Natural killer cell (primary cell): ENCODE measurements around the gene EIPR1. TPM values are rescaled to one million over a fixed set of nuclear protein-coding genes. Genes with fewer than 3 reads are reported as not detected.

Source experiments
- ATAC-seq, 3 donors: fragments of 150-1000 bp in 2 of 3; fragments of 200-7000 bp in 1 of 3; cut with Tn5 transposase; 1 replicate in 1 of 3; 2 replicates in 2 of 3; pipeline ENCODE4 v1.10.0; 2021; ENCODE audit warnings: mild to moderate bottlenecking in 2 of 3, moderate library complexity in 2 of 3
- DNase-seq, 2 donors: peaks; one replicate each; pipeline versions ENCODE4 v3.0.0 to v3.0.0-alpha.2; 2013 to 2021; ENCODE audit warnings: mixed read lengths in 1 of 2
- H3K27ac ChIP-seq: one replicate; pipeline ENCODE4 v1.5.1; 2013; ENCODE audit warnings: mild to moderate bottlenecking, low read length
- H3K27me3 ChIP-seq: one replicate; pipeline ENCODE4 v1.6.1; 2013; ENCODE audit warnings: low read length; ENCODE audit not compliant: control insufficient read depth, insufficient read depth
- H3K36me3 ChIP-seq: one replicate; pipeline ENCODE4 v1.6.1; 2013; ENCODE audit warnings: low read length; ENCODE audit not compliant: control insufficient read depth, insufficient read depth
- H3K4me1 ChIP-seq: one replicate; pipeline ENCODE4 v1.6.1; 2013; ENCODE audit warnings: low read length; ENCODE audit not compliant: control insufficient read depth, insufficient read depth
- H3K4me3 ChIP-seq: one replicate; pipeline ENCODE4 v1.5.1; 2013; ENCODE audit warnings: low read length
- H3K9me3 ChIP-seq: one replicate; pipeline ENCODE4 v1.6.1; 2013; ENCODE audit warnings: low read length; ENCODE audit not compliant: control insufficient read depth, insufficient read depth
- H3K27ac Mint-ChIP-seq, 2 donors: one replicate each; pipeline ENCODE4 v1.8.0; 2022; ENCODE audit warnings: mild to moderate bottlenecking in 2 of 2, mixed read lengths in 2 of 2, moderate library complexity in 1 of 2
- H3K27me3 Mint-ChIP-seq, 2 donors: one replicate each; pipeline ENCODE4 v1.8.0; 2022; ENCODE audit warnings: low read depth in 2 of 2, mixed read lengths in 2 of 2
- H3K36me3 Mint-ChIP-seq: one replicate; pipeline ENCODE4 v1.8.0; 2022; ENCODE audit warnings: mixed read lengths
- H3K4me1 Mint-ChIP-seq, 2 donors: one replicate each; pipeline ENCODE4 v1.8.0; 2022; ENCODE audit warnings: mixed read lengths in 2 of 2
- H3K4me3 Mint-ChIP-seq: one replicate; pipeline ENCODE4 v1.8.0; 2022; ENCODE audit warnings: mild to moderate bottlenecking, moderate library complexity, mixed read lengths
- H3K9me3 Mint-ChIP-seq, 2 donors: one replicate each; pipeline ENCODE4 v1.8.0; 2022; ENCODE audit warnings: mixed read lengths in 2 of 2
- WGBS: methylation state at CpG from one replicate; pipeline ENCODE4 v1.1.7; 2013; ENCODE audit warnings: missing lambda C conversion rate; ENCODE audit not compliant: insufficient coverage; 5-methylcytosine and 5-hydroxymethylcytosine counted together
- intact Hi-C: fragments of 100-400 bp; cut with micrococcal nuclease; formaldehyde crosslinking; loops from one replicate; pipeline ENCODE4 v1.14.2; 2022
- total RNA-seq, 4 donors: library from RNA; stranded (reverse); fragments of 120-200 nt in 1 of 4; gene quantifications; one replicate each; pipeline versions ENCODE4 v1.2.3 to v1.2.4, GENCODE V29; 2013 to 2022
- TF ChIP-seq, protein P1 (sequence below): fragments of 200-600 bp; IDR thresholded peaks from one replicate; pipeline ENCODE4 v1.8.0; 2022; ENCODE audit warnings: antibody characterized with exemption

Gene EIPR1
- total RNA-seq, 3 donors from 2014 or later (not counting 1 experiment from before 2014, with no cell fraction given), result 26.8 to 28.8 (median 27.9) TPM

DNA sequence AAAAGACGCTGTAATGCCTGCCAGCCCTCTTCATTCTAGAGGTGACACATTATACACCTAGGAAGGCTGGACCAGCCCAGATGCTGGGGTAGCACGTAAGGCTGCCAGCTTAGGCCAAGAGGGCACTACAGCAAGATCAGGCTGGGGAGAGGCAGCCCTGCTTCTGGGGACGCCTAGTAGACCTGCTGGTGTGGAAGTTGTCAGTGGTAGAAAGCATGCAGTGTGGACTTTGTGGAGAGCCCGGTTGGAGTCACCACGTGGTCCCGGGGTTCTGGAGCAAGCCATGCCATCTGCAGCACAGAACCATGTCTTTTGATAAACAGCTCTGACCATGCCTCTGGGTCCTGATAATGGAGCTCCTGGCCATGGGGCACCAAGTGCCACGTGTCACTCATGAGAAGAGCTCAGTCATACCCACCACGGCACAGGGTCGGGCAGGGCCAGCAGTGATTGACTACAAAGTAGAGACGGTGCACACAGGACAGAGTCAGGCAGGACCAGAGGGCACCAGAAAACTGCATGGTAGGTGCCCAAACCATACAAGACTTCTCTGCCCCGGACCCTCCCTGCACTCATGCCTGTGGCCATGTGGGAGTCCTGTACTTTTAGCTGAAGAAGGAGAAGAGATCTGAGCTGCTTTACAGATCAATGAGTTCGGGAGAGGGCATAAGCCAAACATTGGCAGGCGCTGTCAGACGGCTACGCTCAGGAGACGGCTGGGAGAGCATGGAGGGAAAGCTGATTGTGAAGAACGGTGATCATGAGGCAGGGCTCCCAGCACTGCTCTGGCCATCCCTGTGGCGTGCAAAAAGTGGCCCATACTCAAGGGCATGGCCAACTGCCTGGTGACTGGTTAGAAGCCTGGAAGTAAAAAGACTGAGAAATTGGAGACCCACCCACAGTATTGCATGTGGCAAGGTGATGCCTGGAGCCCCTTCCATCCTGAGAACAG, 114.9 kb downstream of the EIPR1 start:
- no peaks in the 10 kb centered on the region for H3K36me3 Mint-ChIP-seq
- intact Hi-C loops, result no loop called here
- H3K27ac Mint-ChIP-seq, result peak overlapping the region in 1 of 2 donors; percentile 42
- peaks cover 21 to 33% of the 10 kb centered on the region in 2 donors for H3K4me1 Mint-ChIP-seq
- Histone ChIP-seq H3K4me3 (no peak overlapping the region), H3K27ac (no peak overlapping the region), H3K4me1 (peaks cover 5% of the 10 kb centered on the region), H3K9me3 (no peaks in the 10 kb centered on the region), H3K27me3 (no peaks in the 10 kb centered on the region), H3K36me3 (no peaks in the 10 kb centered on the region)
- no peaks in the 10 kb centered on the region for H3K9me3 Mint-ChIP-seq
- no peak for ATAC-seq
- no peak for DNase-seq
- no peaks in the 10 kb centered on the region for H3K27me3 Mint-ChIP-seq
- TF ChIP-seq, protein P1, sequence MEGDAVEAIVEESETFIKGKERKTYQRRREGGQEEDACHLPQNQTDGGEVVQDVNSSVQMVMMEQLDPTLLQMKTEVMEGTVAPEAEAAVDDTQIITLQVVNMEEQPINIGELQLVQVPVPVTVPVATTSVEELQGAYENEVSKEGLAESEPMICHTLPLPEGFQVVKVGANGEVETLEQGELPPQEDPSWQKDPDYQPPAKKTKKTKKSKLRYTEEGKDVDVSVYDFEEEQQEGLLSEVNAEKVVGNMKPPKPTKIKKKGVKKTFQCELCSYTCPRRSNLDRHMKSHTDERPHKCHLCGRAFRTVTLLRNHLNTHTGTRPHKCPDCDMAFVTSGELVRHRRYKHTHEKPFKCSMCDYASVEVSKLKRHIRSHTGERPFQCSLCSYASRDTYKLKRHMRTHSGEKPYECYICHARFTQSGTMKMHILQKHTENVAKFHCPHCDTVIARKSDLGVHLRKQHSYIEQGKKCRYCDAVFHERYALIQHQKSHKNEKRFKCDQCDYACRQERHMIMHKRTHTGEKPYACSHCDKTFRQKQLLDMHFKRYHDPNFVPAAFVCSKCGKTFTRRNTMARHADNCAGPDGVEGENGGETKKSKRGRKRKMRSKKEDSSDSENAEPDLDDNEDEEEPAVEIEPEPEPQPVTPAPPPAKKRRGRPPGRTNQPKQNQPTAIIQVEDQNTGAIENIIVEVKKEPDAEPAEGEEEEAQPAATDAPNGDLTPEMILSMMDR, result no peak
- H3K4me3 Mint-ChIP-seq, result no peak overlapping the region
- 96% methylated on average over 18 of the region's 18 CpGs for WGBS

DNA sequence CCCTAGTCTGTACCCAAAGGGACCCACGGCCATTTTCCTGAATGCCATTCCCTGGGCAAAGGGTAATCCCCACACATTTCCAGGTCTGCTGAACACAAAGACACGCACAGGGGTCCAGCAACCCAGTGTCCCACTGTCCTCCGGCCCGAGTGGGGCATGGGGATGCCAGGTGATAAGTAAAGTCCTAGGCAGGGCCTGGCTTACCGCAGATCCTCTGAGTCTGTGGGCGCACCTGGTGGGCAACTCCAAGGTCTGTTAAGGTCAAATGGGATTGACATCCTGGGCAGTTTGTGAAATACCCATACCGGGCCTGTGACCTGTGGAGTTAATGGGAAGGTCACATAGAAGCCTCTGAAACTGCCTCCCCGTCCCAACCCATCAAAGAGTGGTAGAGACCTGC, 116.1 kb downstream of the EIPR1 start:
- H3K27ac ChIP-seq, result no peak overlapping the region
- no peaks in the 10 kb centered on the region for H3K27me3 Mint-ChIP-seq
- H3K4me3 Mint-ChIP-seq, result no peak overlapping the region
- peaks cover 21 to 28% of the 10 kb centered on the region in 2 donors for H3K4me1 Mint-ChIP-seq
- DNase-seq (no peak), ATAC-seq (no peak)
- peaks cover 3% of the 10 kb centered on the region for H3K36me3 ChIP-seq
- TF ChIP-seq, protein P1, result no peak
- intact Hi-C loops, result no loop called here
- H3K9me3 ChIP-seq, result no peaks in the 10 kb centered on the region
- no peaks in the 10 kb centered on the region for H3K27me3 ChIP-seq
- no peak overlapping the region for H3K4me3 ChIP-seq
- no peaks in the 10 kb centered on the region for H3K9me3 Mint-ChIP-seq
- no peaks in the 10 kb centered on the region for H3K4me1 ChIP-seq
- H3K27ac Mint-ChIP-seq, result no peak overlapping the region
- 97% methylated on average over 8 of the region's 8 CpGs for WGBS
- no peaks in the 10 kb centered on the region for H3K36me3 Mint-ChIP-seq

DNA sequence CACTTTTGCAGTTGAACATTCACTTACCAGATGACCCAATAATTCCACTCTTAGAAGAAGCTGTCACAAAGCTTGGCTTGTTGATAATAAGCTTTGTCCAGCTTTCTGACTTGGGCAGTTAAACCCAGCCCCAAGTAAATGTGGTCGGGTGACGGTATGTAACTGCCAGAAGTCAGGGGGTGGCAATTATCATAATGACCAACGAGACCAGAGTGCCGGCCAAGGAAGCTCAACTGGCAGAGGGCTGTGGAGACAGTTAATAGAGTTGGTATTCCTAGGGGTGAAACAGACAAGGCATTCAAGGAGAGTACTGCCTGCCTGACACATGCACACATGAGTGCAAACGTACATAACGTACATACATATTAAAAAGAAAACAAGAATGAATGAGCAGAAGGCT, 116.7 kb downstream of the EIPR1 start:
- H3K9me3 Mint-ChIP-seq, result no peaks in the 10 kb centered on the region
- no peak for ATAC-seq
- H3K36me3 Mint-ChIP-seq, result no peaks in the 10 kb centered on the region
- Histone ChIP-seq H3K36me3 (peaks cover 4% of the 10 kb centered on the region), H3K4me3 (no peak overlapping the region), H3K27me3 (no peaks in the 10 kb centered on the region), H3K4me1 (no peaks in the 10 kb centered on the region), H3K27ac (no peak overlapping the region), H3K9me3 (no peaks in the 10 kb centered on the region)
- no peaks in the 10 kb centered on the region for H3K27me3 Mint-ChIP-seq
- H3K4me3 Mint-ChIP-seq, result no peak overlapping the region
- H3K27ac Mint-ChIP-seq, result no peak overlapping the region
- 96% methylated on average over 5 of the region's 6 CpGs for WGBS
- no peak for DNase-seq
- TF ChIP-seq, protein P1, result no peak
- intact Hi-C loops, result no loop called here
- H3K4me1 Mint-ChIP-seq, result peaks cover 16 to 23% of the 10 kb centered on the region in 2 donors
